Measurements from ENCODE around the gene ASXL2.

GRCh38 chr2:25742501-25742900, 135.8 kb downstream of the ASXL2 start:
- TF ChIP-seq CTCF (IDR thresholded peaks at IDR 0.05; ENCODE audit: insufficient read depth, low read length) = no peak
- TF ChIP-seq POLR2AphosphoS5 (IDR thresholded peaks at IDR 0.05; ENCODE audit: low read depth) = no peak
